G401.6 (cell line): ENCODE data around the gene ABCG1.
"Not testable (repeated sequence)": the region's sequence is repeated elsewhere in the genome, so short reads cannot be mapped to it uniquely, and the experiment has no call there.

Experiments
- FAIRE-seq: peaks from 2 replicates; lab custom pipeline; 2012; peaks lifted over from hg19 to GRCh38; lab: Jason Lieb, UNC

ABCG1 gene

DNA sequence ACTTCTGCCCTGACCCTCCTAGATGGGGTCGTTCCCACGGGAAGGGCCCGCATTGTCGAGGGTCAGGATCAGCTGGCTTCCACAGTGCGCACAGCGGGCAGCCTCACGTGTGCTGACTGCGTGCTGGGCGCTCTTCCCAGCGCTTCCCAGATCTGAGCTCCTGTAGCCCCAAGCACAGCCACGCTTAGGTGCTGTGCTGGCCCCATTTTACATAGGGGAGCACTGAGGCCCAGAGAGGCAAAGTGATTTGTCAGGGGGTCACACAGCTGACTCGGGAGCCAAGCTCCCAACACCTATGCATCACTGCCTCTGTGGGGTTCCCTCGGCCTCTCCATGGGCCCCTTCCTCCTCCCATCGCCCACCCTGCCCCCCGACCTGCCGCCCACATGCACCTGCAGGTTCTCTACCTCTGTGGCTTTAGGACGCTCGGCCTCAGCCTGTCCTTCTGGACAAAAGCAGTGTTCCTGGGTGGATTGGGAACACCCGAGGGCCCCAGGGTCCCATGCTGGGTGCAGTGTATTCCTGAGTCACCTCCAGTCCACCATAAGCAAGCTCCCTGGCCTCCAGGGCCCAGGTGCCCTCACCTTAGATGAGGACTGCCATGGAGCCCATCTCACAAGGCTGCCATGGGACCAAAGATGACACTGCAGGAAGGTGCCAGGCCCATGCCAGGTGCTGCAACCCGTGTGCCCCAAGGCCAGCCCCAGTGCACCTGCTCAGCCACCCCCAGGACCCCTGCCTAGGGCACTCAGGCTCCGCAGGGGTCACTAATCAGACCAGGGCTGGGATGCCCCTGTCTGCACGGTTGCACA lies 73.0 kb downstream of the ABCG1 start:
- FAIRE-seq: no peak

DNA sequence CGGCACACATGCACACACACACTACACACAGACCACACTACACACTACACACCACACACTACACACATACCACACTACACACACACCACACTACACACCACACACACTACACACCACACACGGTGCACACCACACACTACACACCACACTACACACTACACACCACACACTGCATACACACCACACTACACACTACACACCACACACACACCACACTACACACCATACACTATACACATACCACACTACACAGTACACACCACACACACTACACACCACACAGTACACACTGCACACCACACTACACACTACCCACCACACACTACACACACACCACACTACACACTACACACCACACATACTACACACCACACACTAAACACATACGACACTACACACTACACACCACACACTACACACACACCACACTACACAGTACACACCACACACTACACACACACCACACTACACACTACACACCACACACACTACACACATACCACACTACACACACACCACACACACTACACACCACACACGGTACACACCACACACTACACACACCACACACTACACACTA lies 73.7 kb downstream of the ABCG1 start:
- FAIRE-seq: not testable (repeated sequence)

DNA sequence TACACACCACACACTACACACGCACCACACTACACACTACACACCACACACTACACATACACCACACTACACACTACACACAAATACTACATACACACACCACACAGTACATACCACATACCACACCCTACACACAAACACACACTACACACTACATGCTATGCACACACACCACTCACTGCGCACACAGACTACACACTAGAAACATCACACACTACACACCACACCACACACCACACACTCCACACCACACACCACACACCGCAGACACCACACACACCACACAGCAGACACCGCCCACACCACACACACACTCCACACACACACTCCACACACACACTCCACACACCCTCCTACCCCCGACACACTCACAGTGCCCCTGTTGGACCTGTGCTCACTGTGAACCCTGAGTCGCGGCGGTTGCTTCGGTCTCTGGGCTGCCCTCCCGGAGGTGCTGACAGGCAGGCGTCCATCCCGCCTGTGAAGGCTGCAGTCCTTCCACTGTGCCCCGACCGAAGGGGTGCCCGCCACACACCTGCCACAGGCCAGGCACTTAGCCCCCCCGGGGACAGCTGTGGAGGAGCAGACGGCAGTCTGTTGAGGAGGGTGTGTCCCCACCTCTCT lies 74.8 kb downstream of the ABCG1 start:
- FAIRE-seq: no peak

DNA sequence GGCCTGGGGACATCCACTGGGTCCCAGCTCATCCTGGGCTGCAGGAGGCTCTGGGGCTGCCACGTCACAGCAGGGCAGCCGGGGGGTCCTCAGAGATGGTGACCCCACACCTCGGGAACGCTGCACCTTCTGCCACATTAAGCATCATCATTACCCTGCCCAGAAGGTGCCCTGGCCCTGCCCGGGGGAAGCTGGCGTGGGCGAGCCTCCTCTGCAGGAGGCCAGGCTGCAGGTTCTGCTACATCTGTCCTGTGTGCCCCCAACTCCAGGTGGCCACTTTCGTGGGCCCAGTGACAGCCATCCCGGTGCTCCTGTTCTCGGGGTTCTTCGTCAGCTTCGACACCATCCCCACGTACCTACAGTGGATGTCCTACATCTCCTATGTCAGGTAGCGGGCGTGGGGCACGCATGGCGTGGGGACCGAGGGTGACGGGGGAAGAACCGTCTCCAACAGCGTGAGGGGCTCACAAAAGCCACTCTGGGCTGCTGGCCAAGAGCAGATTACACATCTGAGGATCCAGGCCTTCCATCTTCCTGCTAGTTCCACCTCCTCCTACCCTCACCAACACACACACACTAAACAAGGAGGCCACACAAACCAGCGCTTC lies 75.4 kb downstream of the ABCG1 start:
- no peak for FAIRE-seq

DNA sequence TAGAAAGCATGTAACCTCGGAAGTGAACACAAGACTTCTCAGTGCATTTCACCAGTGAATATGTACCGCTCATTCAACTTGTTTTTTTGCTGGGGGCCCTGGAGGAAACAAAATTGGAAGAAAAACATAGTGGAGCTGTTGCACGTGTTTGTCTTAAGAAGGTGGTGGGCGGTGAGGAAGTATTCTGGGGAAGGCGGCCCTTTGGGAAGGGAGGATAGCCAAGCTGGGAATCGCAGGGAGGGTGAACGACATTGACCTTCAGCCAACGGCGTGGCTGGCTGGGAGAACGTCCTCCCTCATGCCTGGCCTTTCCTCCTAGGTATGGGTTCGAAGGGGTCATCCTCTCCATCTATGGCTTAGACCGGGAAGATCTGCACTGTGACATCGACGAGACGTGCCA lies 76.9 kb downstream of the ABCG1 start:
- no peak for FAIRE-seq

DNA sequence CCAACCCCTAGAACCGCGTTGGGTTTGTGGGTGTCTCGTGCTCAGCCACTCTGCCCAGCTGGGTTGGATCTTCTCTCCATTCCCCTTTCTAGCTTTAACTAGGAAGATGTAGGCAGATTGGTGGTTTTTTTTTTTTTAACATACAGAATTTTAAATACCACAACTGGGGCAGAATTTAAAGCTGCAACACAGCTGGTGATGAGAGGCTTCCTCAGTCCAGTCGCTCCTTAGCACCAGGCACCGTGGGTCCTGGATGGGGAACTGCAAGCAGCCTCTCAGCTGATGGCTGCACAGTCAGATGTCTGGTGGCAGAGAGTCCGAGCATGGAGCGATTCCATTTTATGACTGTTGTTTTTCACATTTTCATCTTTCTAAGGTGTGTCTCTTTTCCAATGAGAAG lies 77.6 kb downstream of the ABCG1 start:
- FAIRE-seq: no peak

DNA sequence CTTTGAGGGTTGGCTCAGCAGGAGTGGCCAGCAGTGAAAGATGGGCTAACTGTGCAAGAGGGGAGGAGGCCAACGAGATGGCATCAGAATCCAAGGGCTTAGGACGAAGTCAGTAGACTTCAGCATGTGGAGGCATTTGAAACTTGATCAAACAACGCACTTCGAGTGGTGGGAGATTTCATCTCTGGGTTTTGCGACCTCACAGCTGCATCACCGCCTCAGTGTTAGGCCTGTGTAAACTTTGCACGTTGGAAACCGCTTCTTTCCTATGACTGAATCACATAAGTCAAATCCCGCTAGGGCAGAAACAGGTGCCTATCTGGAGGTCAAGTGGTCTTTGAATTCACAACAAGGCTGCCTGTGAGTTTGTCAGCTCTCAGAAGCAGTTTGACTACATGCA lies 78.4 kb downstream of the ABCG1 start:
- no peak for FAIRE-seq

DNA sequence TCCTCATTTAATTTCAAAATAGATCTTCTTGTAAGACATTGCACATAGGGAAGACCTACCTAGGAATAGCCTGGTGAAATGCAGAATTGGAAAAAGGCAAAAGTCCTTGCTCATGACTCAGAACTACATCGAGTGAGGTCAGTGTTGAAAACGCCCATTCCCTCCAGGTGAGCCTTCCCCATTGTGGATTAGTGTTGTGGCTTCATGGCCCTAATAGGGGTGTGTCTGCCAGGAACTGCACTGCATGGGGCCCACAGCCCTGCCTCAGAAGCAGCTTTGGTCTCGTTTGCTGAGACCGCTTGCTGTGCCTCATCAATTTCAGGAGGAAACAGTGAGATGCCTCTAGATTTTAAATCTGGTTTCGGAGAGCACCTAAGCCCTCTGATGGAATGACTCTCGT lies 79.3 kb downstream of the ABCG1 start:
- no peak for FAIRE-seq

DNA sequence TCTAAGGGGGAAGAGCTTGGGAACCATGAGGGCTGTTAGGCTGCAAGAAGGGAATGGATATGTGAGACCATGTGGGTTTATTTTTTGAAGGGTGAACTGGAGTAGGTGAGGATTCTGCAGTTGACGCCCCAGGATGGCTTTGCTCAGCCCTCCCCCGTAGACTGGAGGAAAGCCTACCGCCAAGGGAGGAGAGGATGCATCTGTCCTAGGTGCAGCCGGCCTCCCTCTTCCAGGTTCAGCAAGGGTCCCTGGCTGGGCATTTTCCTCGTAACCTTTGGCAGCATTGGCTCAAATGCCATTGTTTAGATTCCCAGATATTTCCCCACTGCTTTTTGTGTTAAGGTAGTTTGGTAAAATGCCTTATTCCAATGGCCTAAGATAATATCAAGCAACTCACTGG lies 79.7 kb downstream of the ABCG1 start:
- no peak for FAIRE-seq

DNA sequence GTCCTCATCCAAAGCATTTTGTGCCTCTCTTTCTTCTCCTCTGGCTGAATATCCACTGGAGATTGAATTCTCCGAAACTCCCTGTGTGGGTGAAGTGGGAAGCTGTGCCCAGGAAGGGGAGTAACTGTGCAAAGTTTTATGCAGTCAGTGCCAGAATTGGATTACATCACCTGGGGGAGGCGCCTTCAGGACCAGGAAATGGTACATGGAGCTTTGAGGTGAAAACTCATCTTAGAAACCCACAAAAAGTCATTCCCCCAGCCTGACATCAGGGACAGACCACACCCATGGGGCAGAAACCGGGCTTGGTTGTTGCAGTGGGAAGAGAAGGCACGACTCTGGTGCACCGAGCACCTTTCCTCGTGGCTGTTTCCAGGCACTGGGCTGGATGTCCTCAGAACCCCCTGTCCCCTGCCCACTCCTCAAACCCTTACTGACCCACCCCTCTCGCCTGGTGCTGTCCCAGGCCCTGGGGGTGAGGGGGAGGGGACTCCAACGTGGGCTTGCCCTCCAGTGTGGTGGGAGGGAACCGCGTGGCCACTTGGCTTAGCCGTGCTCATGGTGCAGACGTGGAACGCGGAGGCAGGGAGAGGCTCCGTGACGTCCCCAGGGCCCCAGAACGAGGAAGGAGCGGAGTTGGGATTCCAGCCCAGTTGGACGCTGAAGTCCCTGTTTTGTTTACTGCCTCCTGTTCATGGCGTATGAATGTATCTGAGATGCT lies 80.5 kb downstream of the ABCG1 start:
- FAIRE-seq: no peak

DNA sequence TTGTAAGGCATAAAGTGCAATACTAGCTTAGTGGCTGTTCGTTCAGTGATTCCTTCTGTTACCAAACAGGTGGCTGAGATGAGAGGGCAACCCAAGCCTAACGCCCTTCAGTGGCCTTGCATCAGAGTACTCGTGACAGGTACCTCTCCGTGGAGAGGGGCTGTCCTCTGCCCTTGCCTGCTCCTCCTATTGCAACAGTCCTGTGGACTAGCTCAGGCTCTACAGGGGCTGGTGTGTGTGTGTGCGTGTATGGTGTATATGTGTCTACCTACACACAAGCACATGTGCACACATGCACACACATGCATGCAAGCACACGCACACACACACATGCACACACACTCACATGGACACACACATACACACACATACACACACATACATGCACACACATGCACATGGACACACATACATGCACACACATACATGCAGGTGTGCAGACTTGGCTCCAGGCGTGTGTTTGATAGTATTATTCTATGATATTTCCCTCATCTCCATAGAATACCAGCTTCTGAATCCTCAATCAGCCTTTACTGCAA lies 81.2 kb downstream of the ABCG1 start:
- FAIRE-seq: no peak

DNA sequence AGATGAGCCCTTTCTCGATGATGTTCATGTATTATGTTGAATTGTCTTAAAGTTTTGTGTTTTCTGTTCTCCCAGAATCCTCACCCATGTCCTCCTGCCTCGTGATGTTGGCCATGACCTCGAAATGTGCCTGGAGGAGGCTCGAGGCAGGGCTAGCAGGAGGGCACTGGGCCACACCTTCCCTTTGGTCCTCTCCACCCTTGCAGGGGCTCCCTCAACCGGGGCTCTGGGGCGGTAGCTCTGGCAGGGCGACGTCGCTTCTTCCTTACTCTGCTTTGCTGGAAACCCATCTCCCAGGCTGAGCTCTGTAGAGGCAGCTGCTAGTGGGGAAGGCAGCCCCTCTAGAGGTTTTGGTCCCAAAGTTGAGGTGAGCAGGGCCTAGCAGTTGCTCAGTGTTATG lies 82.0 kb downstream of the ABCG1 start:
- no peak for FAIRE-seq

DNA sequence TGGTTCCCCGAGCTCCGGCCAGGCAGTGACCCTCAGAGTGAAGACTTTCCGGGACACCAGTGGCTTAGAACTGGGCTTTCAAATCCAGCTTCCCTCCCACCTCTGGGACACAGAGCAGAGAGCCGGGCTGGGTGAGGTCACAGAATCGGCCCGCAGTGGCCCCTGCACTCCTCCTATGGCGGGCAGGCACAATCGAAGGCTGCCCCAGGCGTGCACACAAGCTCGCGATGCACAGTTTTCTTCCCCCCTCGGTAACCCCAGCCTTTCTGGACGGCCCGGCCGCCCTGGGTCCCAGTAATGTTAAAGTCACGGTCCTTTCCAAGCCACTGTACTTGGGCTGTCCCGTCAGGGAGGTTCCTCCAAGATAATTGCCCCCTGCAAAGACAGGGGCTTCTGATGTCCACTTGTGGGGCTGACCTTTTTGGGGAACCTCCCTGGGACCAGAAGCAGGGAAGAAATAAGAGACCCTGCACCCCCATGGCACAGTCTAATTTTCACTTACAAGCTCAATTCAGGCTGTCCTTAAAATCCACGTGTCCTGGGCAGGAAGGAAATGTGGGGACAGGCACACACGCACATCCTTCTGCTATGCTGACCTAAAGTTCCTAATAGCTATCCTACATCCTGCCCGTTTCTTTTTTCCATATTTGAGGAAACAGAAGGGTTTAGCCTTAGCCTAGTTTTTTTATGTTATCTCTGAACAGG lies 82.6 kb downstream of the ABCG1 start:
- FAIRE-seq: no peak

DNA sequence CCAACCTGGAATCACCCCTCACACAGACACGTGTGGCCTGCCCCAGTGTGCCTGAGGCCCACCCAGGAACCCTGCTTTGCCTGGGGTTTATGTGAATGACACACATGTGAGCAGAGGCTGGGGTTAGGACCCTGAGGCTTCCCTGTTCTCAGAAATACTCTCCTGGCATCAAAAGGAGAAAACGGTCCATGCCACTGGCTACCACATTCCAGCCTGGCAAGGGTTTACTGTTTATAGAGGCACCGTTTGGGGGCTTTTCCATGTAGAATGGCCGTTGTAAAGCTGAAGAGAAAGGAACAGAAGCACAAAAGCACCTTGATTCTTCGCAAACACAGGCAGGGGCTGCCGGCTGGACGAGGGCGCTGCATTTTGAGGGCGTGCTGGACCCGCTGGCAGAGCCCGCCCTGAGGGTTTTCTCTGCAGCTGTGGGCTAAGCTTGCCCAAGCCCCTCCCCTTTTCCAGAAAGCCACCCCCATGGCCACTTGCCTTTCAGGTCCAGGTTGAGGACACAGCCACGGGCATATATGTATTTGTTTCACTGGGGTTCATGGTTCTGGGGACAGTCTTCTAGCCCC lies 83.2 kb downstream of the ABCG1 start:
- FAIRE-seq: no peak

DNA sequence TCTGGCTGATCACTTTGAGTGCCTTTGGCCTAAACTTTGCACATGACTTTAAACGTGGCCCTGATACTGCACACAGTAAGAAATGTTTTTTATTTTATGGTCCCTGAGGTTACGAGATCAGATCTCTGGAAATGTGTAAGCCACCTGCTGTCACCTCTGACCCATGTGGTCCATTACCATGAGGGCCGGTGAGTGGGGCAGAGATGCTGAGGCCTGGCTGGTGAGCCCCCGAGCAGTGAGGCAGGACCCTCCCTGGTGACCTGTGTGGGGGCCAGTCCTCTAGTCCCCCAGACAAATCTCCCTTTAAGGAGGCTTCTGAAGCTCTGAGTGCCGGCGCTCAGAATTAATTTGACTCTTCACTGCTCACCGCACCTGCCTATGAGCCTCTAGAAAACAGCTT lies 83.9 kb downstream of the ABCG1 start:
- FAIRE-seq: no peak

DNA sequence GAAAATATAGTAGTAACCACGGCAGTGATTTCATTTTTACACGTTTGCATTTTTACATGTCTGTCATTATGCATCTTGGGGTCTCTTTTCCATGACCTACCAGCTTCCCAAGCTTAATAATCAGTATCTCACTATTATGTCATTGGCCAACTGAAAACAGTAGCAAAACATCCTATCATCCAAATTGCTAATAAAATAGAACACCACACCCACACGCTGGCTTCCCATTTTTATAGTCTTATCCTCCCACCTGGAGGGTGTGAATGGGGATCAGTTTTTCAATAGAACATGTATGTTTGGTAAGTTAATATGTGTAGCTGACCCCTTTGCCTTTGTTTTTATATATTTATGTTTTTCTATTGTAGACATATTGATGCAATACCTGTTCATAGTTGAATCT lies 84.5 kb downstream of the ABCG1 start:
- FAIRE-seq: no peak

DNA sequence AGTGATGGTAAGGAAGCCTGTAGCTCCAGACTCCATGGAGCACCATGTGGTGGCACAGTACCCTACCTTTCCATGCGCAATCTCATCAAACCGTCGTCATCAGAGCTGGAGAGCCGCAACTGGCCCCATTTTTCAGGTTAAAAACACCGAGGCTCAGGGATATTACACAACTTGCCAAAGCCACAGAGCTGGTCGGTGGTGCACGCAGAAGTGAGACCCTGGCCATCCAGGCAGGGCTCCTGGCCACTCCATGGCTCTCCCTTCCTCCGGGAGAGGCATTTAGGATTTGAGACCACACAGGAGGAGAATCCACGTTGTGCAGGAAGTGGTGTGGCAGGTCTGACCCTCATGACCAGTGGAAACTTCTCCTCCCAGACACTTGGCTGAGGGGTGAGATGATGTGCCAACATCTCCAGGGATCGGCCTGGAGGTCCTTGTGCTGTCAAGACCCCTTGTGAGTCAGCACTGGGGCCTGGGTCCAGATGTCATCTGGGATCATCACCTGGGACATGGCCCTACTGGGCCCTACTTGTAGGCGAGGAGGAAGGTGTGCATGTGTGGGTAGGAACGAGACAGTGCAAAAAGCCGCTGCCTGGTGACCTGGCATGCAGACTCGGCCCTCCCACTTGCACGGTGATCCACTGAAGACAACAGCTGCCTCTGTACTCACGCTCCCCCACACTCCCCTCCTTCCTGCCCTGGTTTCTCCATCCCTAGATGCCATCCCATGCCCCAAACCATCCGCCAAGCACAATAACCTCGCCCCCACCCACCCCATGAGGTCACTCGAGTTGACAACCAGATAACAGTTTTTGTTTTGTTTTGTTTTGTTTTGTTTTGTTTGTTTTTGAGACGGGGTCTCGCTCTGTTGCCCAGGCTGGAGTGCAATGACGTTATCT lies 85.9 kb downstream of the ABCG1 start:
- no peak for FAIRE-seq

DNA sequence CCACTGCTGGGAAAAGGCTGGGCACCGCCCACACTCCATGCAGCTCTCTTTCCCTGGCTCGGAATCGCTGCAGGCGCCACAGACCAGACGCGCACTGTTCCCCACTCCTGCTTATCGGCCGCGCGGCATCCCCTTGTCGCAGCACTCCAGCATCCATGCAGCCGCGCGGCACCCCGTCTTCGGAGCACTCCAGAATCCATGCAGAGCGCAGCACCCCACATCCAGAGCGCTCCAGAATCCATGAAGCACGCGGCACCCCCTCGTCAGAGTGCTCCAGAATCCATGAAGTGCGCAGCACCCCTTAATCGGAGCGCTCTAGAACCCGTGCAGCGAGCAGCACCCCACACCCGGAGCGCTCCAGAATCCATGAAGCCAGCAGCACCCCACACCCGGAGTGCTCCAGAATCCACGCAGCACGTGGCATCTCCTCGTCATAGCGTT lies 86.8 kb downstream of the ABCG1 start:
- no peak for FAIRE-seq

DNA sequence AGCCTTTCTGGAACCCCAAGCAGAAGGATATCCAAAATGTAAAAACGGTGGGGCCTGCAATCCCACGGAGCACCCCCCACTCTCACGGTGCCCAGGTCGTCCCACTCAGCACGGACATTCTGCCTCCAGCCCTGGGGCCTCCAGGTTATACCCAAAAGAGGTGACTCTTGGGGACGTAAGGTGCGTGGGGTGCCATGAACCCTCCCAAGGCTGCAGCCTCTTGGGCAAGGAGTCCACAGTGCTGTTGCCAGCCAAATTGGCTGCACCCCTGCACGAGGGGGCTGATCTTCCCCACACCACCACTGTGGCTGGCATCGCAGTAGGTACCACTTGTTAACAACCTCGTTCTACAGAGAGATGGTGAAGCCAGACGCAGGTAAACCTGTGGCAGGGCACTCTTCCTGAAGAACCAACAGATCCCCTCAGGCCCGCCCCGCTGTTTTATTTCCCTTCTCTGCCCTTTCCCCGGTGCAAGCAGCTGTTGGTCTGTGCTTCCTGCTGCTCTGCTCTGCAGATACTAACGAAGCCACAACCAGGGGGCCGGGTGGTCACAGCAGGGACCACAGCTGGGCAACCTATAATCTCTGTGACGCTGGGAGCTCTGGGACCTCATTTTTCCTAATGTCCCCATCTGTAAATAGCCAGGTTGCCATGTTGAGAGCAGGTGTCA lies 87.6 kb downstream of the ABCG1 start:
- no peak for FAIRE-seq

DNA sequence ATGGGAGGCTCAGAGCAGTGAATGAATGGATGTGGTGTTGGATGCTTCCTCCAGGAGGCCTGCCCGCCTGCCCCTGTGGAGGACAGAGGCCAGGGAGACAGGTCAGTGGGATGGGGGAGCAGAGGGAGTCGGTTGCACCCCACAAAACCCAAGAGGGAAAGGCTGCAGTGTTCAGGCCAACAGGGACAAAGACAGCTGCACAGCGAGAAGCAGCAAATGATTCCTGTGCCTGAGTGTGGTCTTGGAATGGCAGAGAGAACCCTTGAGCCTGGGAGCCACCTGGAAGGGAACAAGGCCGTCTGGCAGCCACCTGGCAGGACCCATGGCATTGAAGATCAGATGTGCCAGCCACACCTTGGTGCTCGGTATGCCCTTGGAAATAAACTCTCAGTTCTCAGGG lies 88.2 kb downstream of the ABCG1 start:
- FAIRE-seq: no peak
